Suppressor macrophage treated with lipopolysaccharide for 1 hour (primary cell): ENCODE measurements around the gene OR2J1.
"Not testable (repeated sequence)": the region's sequence is repeated elsewhere in the genome, so short reads cannot be mapped to it uniquely, and the experiment has no call there.

ENCODE experiments used
- DNase-seq, 3 donors: peaks; one replicate each; pipeline ENCODE4 v3.0.0-alpha.2; 2020 to 2022

Gene OR2J1

DNA sequence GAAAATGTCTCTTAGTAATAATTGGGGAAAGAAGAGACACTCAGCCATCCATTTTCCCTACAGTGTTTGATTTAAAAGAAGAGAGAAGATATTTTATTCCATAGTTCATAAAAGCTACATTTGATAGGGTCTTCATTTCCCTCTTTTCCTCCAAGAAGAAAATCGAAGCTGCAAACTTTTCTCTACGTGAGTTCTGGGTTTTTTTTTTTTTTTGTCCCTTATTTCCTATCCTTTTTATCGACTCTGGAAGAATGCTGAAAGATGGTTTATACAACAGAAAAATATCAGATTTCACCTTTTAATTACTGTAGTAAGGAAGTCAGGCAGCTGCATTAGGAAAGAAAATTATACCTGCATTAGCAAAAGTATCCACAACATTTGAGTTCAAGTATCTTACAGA is at the start of gene OR2J1:
TSS of gene OR2J1 (plus strand) at position 301 of the 400 bp plus-strand sequence. CDS start 1,453 bp downstream, outside the sequence.
- no peak for DNase-seq

DNA sequence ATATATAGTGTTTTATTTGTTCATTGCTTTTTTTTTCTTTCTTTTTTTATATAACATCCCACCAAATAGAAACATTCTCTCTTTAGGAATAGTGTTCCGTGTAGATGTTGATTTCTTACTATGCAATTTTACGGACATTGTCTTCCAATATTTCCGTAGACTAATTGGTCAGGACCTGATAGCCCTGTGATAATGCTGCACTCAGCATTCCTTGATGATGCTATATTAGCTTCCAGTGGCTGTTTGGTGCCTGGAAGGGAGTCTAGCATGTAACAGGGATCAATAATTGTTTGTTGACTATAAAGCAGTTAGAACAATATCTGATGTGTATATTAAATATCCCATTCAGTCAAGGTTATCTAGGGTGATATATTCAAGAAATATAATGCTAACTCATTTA is 47.6 kb upstream of the OR2J1 start:
- DNase-seq, result no peak

DNA sequence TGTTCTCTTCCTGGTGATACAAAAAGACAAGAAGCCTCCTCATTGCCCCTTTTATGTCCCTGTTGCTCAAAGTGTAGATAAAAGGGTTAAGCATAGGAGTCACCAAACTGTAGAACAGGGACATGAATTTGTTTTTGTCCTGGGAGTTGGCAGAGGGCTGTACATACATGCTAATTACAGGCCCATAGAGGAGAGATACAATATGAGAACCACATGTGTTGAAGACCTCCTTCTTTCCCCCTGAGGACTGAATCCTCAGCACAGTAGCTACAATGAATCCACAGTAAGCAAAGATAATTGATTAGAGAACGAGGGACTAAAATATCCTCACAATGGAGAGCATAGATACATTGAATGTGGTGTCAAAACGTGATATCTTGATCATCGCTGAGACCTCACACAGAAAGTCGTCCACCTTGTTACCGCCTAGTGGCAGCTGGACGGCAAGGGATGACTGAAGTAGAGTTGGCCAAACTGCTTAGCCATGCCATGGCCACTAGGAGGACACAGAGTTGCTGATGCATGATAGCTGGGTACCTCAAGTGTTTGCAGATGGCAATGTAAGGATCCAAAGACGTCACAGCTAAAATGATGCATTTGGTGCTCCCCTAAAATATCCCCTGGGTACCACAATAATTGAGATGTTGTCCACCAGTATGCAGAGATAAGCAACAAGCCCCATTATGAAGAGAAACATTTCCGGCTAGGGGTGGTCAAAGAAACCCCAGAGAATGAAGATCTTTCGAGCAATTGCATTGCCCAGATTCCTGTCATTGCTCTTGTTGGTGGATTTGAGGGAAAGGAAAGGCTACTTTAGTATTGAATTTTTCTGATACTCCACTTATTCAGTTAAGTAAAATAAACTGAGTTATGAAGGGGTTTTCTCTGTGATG is 27.2 kb upstream of the OR2J1 start:
- DNase-seq, result peak; percentile 26 to 37 (median 36)

DNA sequence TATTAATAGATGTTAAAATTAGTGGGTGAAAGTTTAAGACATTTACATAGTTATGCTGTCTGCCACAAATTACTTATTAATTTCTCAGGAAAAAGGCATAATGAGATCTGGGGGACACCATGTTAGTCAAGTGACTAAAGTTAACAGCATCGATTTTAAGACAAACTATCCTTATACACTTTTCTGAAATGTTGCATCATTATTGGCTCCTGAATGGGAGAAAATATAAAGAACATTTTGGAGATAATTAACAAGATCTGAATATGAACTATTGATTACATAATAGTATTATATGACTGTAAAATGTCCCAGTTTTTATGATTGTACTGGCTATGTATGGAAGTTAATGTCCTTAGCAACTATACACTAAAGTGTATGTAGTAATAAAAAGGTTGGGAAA is 20.1 kb upstream of the OR2J1 start:
- DNase-seq, result no peak

DNA sequence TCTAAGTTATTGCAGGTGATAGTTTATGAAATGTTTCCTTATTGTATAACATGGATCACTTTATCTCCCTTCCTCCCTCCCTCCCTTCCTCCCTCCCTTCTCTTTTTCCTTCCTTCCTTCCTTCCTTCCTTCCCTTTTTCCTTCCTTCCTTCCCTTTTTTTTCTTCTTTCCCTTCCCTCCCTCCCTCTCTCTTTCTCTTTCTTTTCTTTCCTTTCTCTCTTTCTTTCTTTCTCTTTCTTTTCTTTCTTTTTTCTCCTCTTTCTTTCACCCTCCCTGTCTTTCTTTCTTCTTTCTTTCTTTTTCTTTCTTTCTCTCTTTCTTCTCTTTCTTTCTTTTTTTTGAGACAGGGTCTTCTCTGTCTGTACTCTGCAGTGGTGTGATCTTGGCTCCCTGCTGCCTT is 18.0 kb upstream of the OR2J1 start:
- DNase-seq, result no peak

DNA sequence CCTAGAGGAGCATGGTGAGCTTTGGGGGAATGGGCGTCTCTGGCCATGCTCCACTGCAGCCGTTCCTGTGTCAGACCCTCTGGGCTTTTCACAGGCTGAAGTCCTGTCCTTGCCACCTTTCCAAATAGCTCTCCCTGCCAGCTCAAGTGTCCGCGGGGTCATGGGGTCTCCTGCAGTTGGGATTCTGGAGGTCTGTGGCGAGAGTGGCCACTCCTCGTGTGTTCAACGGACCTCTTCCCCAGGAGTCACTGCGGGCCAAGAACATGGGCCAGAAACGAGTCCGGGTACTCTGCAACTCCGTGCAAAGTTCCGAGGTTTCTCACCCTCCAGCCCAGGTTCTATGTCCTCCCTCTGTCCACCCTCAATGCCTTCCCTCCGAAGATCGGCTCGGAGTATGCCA is 16.8 kb upstream of the OR2J1 start:
- DNase-seq, result no peak

DNA sequence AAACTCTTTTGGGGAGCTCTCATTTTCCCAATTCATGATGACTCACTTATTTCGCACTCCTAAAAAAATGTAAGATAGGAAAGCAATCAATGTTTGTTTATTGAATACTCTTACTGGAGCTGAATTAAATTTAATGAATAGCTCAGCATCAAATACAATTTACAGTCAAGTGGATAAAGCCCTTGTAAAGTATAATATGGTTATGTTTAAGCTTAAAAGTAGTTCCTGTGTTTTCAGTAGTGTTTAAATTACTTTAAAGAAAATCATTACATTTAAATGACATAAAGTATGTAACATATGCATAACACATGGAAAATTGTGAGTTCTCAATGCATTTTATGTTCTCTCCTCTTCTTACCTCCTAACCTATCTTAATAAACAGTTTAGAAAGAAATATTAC is 12.1 kb upstream of the OR2J1 start, which contains the start of gene OR2B3:
TSS of gene OR2B3 (minus strand) at position 101 of the 400 bp plus-strand sequence. CDS start at position 36, 65 bp downstream.
- no peak for DNase-seq

DNA sequence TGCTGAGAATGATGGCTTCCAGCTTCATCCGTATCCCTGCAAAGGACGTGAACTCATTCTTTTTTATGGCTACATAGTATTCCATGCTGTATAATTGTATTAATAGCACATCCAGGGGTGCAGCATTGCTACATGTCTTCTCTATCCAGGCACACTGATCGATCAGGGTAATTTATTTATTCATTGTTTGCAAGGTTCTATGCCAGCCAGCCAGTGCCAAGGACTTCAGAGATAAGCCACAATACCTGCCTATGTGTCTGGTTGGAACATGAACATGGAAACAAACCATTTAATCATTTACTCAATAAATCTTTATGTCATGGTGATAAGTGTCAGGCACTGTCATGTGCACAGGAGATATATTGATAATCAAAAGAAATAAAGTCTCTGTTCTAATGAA is 6.3 kb upstream of the OR2J1 start:
- no peak for DNase-seq

DNA sequence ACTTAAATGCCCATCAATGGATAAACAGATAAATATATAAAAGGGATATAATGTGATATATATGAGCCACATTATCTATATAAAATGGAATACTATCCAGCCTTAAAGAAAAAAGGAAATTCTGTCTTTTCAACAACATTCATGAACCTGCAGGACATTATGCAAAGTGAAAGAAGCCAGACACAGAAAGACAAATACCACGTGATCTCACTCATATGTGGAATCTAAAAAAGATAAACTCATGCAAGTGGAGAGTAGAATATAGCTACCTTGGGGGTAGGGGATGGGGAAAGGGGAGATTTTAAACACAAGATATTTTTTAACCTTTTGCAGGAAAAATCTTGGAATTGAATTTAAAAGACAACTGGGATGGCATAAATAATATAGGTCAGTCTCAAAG is 1.5 kb upstream of the OR2J1 start:
- no peak for DNase-seq

DNA sequence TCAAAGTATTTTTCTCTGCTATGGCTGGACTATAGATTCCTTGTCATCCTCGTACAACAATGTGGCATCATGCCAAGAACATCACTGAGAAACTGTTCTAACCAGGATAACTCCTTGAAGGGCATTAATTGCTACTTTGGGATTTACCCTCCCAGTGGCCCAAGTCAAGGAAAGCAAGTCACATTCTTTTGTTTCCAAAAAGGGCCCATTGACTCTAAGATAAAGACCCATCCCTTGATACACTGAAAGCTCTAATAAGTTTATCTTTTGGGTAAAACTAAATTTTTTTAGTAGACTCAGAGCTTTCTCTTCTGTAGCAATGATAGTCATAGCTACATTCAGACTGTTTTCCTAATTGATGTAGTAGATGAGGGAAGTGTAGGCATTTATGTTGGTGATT is 8.5 kb downstream of the OR2J1 start, which contains the start of gene OR2J3:
TSS of gene OR2J3 (plus strand) at position 301 of the 400 bp plus-strand sequence. CDS start 3,833 bp downstream, outside the sequence.
- DNase-seq, result no peak

DNA sequence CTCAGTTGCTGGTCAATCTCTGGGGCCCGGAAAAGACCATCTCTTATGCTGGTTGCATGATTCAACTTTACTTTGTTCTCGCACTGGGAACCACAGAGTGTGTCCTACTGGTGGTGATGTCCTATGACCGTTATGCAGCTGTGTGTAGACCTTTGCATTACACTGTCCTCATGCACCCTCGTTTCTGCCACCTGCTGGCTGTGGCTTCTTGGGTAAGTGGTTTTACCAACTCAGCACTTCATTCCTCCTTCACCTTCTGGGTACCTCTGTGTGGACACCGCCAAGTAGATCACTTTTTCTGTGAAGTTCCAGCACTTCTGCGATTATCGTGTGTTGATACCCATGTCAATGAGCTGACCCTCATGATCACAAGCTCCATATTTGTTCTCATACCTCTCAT is 12.8 kb downstream of the OR2J1 start:
- DNase-seq, result no peak

DNA sequence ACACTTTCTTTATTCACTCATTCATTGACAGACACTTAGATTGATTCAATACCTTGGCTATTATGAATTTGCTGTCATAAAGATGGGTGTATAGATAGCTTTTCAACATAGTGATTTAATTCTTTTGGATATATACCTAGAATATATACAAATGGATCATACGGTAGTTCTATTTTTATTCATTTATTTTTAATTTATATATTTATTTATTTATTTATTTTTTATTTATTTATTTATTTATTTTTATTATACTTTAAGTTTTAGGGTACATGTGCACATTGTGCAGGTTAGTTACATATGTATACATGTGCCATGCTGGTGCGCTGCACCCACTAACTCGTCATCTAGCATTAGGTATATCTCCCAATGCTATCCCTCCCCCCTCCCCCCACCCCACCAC is 15.7 kb downstream of the OR2J1 start:
- DNase-seq, result not testable (repeated sequence)

DNA sequence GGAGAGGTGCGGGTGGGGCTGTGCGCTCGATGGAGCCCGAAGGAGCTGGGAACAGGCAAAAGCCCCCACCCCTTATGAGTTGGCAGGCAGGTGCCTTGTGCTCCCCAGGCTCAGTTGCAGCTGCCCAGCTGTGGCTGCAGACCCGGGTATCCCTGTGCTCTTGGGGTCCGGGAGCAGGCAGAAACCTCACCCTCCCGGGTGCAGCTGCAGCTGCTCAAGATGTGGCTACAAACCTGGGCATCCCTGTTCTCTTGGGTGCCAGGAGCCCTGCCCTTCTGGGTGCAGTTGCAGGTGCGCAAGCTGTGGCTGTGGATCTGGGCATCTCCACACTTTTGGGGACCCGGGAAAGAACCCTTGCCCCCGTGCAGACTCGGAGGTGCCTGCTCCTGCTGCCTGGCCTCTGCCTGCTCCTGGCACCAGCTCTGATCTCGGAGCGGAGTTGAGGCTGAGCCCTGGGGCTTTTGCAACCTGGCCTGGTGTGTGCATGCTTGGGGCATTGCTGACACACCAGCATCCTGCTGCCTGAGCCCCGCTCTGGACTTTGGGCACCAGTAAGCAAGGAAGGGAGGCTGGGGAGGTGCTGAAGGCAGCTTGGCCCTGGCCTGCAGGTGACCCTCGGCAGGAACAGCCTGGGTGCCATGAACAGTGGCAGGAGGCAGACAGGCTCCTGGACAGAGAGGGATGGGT is 30.2 kb downstream of the OR2J1 start:
- DNase-seq, result no peak

DNA sequence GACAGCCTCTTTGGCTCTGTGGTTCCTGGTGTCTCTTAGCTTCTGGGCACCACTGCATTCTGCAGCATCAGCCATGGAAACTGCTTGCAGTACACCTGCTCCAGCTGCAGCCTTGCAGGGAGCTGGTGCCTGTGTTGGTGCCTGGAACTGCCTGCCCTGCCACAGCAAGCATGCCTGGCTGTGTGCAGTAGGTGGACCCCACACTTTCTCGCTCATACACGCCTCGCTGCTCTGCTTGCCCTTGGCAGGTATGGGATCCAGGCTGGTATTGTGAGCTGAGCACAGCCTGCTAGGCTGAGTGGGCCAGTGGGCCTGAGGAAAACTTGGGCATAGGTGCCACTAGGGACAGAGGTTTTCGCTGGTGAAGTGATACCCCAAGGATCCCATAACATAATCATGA is 31.4 kb downstream of the OR2J1 start:
- no peak for DNase-seq

DNA sequence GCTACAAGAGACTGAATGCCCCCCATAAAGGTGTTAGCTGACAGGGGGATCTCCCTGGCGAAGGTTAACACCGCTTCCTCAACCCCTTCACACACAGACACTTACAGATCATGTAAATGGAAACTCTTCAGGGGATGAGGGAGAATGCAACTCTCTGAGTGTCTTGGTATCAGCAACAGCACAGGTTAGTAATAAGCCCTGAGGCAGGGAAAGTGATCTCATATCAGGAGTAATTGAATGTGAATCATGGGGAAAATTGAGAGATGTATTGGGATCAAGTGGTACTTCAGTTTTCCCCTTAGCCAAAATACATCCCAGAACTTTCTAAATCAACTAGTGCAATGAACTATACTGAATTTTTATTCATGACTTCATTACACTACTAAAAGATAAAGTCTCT is 32.4 kb downstream of the OR2J1 start:
- no peak for DNase-seq

DNA sequence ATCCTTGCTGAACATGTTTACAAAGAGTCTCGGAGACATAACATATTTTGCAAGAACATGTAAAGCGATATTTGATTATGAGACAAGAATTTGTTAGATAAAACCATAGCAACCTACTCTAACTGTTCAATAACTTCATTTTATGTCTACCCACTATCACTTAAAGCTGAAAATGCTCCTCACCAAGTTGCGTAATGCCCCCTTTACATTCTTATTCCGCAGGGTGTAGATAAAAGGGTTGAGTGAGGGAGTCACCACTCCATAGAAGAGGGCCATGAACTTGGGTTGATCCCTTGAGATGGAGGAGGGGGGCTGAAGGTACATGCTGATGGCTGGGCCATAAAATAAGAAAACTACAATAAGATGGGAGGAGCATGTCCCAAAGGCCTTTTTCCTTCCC is 38.4 kb downstream of the OR2J1 start:
- no peak for DNase-seq

DNA sequence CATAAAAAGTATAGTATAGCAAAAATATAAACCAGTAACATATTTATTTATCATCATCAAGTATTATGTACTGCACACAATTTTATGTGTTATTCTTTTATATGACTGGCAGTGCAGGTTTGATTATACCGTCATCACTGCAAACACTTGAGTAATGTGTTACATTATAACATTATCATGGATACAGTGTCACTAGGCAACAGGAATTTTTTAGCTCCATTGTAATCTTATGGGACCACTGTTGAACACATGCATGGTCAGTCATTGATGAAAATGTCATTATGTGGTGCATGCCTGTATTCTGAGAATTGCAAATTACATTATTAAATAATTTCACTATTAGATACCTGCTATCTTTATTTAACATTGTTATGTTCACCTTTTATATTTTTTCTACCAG is 42.3 kb downstream of the OR2J1 start:
- DNase-seq, result no peak

DNA sequence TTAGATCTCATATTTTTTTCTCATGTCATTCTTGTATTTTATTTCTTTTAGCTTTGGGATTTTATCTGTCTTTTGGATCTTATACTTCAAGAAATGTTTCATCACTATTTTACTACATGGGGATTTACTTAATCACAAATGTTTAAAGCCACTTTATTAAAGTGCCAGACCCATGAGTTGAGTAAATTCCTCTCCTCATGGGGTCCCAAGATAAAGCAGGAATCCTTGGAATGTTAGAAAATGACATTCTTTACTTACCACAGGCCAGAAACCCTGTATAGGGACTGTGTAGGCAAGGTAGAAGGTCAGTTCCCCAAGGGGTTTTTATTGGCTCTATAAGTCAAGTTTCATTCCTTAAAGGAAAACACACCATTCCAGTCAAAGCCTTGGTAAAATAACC is 43.0 kb downstream of the OR2J1 start:
- no peak for DNase-seq

DNA sequence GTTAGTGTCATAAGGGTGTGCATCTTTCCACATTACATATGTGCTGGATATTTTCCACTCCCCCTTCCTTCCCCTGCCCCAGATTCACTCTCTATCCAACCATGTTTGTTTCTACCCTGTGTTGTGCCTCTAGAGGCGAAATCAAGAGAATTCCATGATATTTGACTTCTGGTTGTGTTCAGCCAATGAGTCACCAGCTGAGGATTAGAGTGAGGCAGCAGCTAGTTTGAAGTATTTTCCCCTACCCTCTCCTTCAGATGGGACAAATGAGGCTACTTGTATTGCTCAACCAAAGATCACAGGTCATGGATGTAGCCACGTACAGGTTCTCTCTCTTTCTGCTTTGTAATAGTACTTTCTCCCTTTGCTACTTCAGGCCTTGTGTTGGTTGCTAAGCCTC is 46.9 kb downstream of the OR2J1 start:
- DNase-seq, result no peak

DNA sequence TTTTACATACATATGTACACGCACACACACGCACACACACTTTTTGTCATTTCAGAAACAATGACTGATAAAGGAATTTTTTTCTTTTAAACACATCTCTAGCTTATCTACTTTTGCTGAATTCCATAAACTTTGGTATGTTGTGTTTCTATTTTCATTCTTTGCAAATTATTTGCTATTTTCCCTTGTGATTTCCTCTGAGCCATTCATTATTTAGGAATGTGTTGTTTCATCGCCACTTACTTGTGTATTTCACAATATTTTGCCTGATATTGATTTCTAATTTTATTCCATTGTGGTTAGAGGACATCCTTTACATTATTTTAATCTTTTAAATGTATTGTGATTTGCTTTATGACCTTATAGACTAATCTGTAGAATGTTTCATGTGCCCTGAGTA is 47.8 kb downstream of the OR2J1 start:
- no peak for DNase-seq

DNA sequence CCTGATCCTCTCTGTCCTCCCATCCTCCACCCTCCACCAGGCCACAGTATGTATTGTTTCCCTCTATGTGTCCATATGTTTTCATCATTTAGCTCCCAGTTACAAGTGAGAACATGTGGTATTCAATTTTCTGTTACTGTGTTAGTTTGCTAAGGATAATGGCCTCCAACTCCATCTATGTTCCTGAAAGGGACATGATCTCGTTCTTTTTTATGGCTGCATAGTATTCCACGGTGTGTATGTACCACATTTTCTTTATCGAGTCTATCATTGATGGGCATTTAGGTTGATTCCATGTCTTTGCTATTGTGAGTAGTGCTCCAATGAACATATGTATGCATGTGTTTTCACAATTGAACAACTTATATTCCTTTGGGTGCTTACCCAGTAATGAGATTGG is 50.2 kb downstream of the OR2J1 start:
- not testable (repeated sequence) for DNase-seq
